B cell (primary cell): ENCODE measurements around the gene TNN.

Source experiments
- CTCF ChIP-seq: fragments of 200-600 bp; IDR thresholded peaks from one replicate; pipeline ENCODE4 v1.8.0; 2022; ENCODE audit warnings: antibody characterized with exemption, mild to moderate bottlenecking
- EZH2 ChIP-seq: IDR thresholded peaks from 2 replicates; pipeline ENCODE4 v1.6.1; 2012; ENCODE audit warnings: borderline replicate concordance, low read depth, mild to moderate bottlenecking, moderate library complexity, low read length; ENCODE audit not compliant: insufficient read depth, poor library complexity, severe bottlenecking

DNA sequence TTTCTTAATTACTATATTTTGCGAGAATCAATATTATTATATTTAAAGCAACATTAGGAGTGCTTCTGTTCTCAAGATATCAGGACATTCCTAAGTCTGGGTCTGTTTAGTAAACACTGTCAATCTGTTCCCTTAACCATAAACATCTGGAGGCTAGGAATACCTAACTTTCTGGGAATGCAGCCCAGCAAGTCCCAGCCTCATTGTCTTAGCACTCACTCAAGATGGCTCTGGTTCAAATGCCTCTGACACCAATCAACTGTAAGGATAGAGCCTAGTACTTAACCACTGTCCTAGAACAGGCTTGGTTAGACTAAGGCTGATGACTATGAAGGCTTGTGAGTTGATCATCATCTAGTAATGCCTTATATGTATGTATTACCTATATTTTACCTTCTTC lies 61.5 kb downstream of the TNN start:
- TF ChIP-seq CTCF (no peak), EZH2 (no peak)
